ENCODE measurements around the gene ARL6IP5. TPM values are rescaled to one million over a fixed set of nuclear protein-coding genes. Genes with fewer than 3 reads are reported as not detected.

Gene ARL6IP5, protein sequence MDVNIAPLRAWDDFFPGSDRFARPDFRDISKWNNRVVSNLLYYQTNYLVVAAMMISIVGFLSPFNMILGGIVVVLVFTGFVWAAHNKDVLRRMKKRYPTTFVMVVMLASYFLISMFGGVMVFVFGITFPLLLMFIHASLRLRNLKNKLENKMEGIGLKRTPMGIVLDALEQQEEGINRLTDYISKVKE
- 217 and 221 TPM in 2 replicates for total RNA-seq

GRCh38 chr3:69084326-69085167, at the start of gene ARL6IP5:
Gene ARL6IP5 (plus strand): TSS chr3:69084937. CDS start chr3:69085048, 111 bp downstream.

DNA sequence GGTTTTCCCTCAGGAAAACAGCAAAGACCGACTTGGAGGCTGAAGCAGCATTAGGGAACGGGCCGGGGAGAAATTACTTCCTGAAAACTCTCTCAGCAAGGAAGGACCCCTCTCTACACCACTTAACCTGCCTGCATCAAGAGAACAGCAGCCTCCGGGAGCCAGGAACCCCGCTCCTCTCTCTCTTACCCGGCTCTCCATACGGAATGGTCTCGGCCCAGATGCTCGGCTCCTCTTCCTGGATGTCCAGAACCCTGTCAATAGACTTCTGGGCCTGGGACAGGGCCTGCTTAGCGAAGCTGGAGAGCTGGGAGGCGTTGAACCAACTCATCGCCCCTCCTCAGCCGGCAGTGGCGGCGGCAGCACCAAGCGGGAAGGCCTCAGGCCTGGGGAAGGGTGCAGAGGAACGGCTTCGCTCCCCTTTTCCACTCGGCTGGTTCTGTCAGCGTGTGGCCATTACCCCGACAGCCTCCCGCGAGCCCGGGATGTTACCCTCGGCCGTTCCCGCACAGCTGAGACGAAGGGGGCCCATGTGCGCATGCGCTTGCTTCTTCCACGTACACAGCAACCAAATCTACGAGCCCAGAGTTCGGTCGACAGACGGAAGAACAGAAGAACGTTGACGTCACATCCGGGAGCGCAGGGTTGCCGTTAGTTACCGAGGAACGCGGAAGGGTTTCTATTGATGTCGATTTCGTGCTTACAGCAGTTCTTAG, 32.8 kb upstream of the ARL6IP5 start, which contains the start of gene TMF1:
Gene TMF1, minus strand, starts transcription at position 578 of the 716 bp plus-strand sequence. Its CDS starts 247 bp downstream, at position 331.

DNA sequence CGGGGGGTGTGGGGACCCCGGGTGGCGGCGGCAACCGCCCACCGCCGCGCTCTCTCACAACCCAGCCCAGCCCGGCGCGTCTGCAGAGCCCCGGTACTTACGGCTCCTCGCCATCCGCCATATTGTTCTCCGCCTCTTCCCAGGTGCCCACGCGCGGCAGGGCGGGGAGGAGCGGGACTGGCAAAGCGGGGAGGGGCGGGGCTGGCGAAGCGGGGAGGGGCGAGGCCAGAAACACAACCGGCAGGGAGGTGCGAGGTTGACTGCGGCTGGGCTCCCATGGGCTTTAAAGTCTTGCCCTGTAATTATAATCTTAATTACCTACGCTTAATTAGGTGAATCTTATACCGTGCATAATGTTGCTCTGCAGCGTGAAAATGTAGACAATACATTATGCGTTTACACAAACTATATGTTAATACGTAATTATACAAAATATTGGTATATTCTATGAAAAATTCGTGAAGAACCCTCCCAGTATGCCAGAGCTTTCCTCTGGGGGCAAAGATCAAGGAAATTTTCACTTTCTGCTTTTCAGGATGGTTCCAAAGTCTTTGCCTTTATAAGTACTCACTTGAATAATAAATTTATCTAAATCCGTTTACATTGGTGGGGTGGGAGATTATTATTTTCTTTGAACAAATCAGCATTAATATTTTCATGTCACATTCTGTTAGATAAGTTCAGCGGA, 4.4 kb upstream of the ARL6IP5 start, which contains the start of gene UBA3:
Gene UBA3, minus strand, starts transcription at position 133 of the 688 bp plus-strand sequence. Its CDS starts 12 bp downstream, at position 121.

DNA sequence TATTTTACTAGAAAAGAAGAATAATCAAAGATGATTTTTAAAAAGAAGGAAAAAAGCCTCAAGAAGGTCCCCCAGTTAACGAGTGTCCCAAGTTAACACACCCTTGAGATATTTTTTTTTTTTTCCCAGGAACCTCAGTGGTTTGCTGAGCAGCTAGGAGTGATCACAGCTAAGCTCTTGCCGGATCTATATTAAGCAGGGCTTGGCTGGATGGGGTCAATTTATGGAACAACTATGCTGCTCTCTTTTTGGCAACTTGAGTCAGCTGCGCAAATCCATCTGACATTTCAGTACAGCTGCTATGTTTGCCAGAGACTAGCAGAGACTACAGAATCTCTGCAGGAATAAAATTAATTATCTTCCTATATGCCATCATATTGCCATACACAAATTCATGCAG, 37.7 kb downstream of the ARL6IP5 start, which contains the start of gene LMOD3:
Gene LMOD3, minus strand, starts transcription at position 193 of the 400 bp plus-strand sequence. CDS start 209 bp downstream, outside the sequence.

Small RNAs within 50 kb of the gene (small RNA-seq; reads per million reads assigned to genes)
- 0.61 reads per million, percentile 20 among the genes with 10 or more reads in this experiment for gene MIR3136

Other genes with a start within 250 kb of the ARL6IP5 start
- gene TAFA4, start 152.4 kb upstream of the ARL6IP5 start, total RNA-seq = 0.11 TPM in 1 of 2 replicates, not detected in the other
- 67.2 and 74.9 TPM in 2 replicates for gene EOGT, start 71.3 kb upstream of the ARL6IP5 start, total RNA-seq
- gene TMF1, start 32.6 kb upstream of the ARL6IP5 start, total RNA-seq = 61.0 and 136 TPM in 2 replicates
- 83.3 and 90.4 TPM in 2 replicates for gene UBA3, start 4.6 kb upstream of the ARL6IP5 start, total RNA-seq
- gene LMOD3, start 37.7 kb downstream of the ARL6IP5 start, total RNA-seq = 0.22 and 0.39 TPM in 2 replicates

Data from articular chondrocyte of knee joint (primary cell).